ENCODE measurements around the gene CBR3. TPM values are rescaled to one million over a fixed set of nuclear protein-coding genes. Genes with fewer than 3 reads are reported as not detected.

CBR3 gene
- total RNA-seq, 1 experiment from 2014 or later = 20.1 TPM

DNA sequence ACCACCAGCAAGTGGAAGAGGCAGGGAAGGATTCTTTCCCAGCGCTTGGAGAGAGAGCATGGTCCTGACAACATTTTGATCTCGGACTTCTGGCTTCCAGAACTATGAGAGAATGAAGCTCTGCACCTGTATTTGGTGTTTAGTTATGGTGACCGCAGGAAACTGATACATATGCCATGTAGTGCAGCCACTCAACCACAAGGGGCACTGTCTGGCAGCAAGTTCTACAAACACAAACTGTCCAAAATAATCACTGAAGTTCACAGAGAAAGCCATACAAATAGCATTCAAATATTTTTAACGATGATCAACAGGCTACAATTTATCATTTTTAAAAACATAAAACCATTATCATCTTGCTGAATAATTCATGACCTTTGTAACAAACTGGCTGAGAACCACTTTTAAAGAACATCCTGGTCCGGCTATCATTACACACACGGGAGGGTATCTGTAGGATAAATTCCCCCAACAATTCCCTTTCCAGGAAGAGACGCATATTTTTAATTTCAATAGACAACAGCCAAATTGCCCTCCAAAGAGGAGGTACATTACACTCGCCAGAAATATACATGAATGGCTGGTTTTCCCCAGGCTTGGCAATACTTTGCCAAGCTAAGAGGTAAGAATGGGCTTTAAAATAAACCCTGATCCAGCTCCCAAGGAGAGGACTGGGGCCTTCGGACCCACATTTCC, 9.2 kb upstream of the CBR3 start:
- TF ChIP-seq, protein P1, sequence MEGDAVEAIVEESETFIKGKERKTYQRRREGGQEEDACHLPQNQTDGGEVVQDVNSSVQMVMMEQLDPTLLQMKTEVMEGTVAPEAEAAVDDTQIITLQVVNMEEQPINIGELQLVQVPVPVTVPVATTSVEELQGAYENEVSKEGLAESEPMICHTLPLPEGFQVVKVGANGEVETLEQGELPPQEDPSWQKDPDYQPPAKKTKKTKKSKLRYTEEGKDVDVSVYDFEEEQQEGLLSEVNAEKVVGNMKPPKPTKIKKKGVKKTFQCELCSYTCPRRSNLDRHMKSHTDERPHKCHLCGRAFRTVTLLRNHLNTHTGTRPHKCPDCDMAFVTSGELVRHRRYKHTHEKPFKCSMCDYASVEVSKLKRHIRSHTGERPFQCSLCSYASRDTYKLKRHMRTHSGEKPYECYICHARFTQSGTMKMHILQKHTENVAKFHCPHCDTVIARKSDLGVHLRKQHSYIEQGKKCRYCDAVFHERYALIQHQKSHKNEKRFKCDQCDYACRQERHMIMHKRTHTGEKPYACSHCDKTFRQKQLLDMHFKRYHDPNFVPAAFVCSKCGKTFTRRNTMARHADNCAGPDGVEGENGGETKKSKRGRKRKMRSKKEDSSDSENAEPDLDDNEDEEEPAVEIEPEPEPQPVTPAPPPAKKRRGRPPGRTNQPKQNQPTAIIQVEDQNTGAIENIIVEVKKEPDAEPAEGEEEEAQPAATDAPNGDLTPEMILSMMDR (conservative IDR thresholded peaks at IDR 0.05) = peak; percentile 76
- no peak for TF ChIP-seq EZH2 (IDR thresholded peaks at IDR 0.05; ENCODE audit: low read depth)
- peaks cover 15% of the 10 kb centered on the region for H3K4me1 ChIP-seq (replicated peaks; ENCODE audit: insufficient read depth)
- H3K27me3 ChIP-seq (ENCODE audit: insufficient read depth, low read depth) = no peaks in the 10 kb centered on the region
- H2AFZ ChIP-seq = 0 out of 2 replicates have a peak overlapping the region, but pooled peaks have one; percentile 56
- ChIA-PET POLR2A (ENCODE audit: unreplicated experiment) (interaction anchor here (0.6 to 0.9 kb wide), 2 partner anchors 56 to 284 kb away, joined by 4 to 6 read pairs; no protein-coding TSS in a partner anchor), CTCF (interaction anchor here (0.6 kb wide), 1 partner anchor 614 kb away, joined by 4 read pairs; no protein-coding TSS in a partner anchor)
- peak overlapping the region; percentile 89 for H3K27ac ChIP-seq
- H4K20me1 ChIP-seq (ENCODE audit: insufficient read depth) = no peaks in the 10 kb centered on the region
- TSS peak; percentile 20 for BruUV-seq (replicated peaks)
- no peak overlapping the region for H3K4me3 ChIP-seq
- peaks cover 16% of the 10 kb centered on the region for H3F3A ChIP-seq (ENCODE audit: insufficient read depth, low read depth)
- no peaks in the 10 kb centered on the region for H3K36me3 ChIP-seq (ENCODE audit: low read depth)
- H3K4me2 ChIP-seq = peak overlapping the region; percentile 49
- no peaks in the 10 kb centered on the region for H3K79me2 ChIP-seq (ENCODE audit: low read depth)
- intact Hi-C loops (cut with micrococcal nuclease; ENCODE audit: unreplicated experiment) = no loop called here
- DNase-seq = peak; percentile 37 to 48
- H3K9me2 ChIP-seq (ENCODE audit: insufficient read depth) = no peaks in the 10 kb centered on the region
- no peaks in the 10 kb centered on the region for H3K9me3 ChIP-seq (ENCODE audit: insufficient read depth, low read depth)

DNA sequence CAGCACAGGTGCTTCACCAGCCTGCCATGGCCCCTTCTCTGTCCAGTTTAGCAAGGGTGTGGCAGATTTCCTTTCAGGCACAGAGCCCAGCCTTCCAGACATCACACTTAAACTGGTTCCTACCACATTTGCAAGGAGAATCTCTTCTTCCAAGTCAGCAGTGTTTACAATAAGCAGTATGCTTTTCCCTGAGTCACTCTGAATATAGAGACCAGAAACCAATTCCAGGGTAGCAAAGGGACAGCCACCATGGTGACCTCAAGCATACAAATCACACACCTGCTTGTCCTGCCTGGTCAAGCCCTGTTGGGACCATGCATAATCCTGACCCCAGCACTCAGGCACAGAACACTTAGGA, 8.7 kb upstream of the CBR3 start:
- BruUV-seq (replicated peaks) = no TSS peak
- H3K27me3 ChIP-seq (ENCODE audit: insufficient read depth, low read depth) = no peaks in the 10 kb centered on the region
- H3K4me3 ChIP-seq = no peak overlapping the region
- peak; percentile 48 to 74 for DNase-seq
- H3K4me2 ChIP-seq = peak overlapping the region; percentile 49
- no peak for TF ChIP-seq EZH2 (IDR thresholded peaks at IDR 0.05; ENCODE audit: low read depth)
- TF ChIP-seq, protein P1 (conservative IDR thresholded peaks at IDR 0.05) = no peak
- H2AFZ ChIP-seq = 0 out of 2 replicates have a peak overlapping the region, but pooled peaks have one; percentile 56
- POLR2A ChIA-PET (ENCODE audit: unreplicated experiment) = interaction anchor here (0.6 to 0.9 kb wide), 3 partner anchors 9 to 284 kb away, joined by 4 to 6 read pairs (median 4); partner anchors contain the start of gene CBR3
- CTCF ChIA-PET = interaction anchor here (0.6 kb wide), 1 partner anchor 615 kb away, joined by 4 read pairs; no protein-coding TSS in a partner anchor
- H4K20me1 ChIP-seq (ENCODE audit: insufficient read depth) = no peaks in the 10 kb centered on the region
- intact Hi-C loops (cut with micrococcal nuclease; ENCODE audit: unreplicated experiment) = no loop called here
- H3F3A ChIP-seq (ENCODE audit: insufficient read depth, low read depth) = peaks cover 16% of the 10 kb centered on the region
- peaks cover 15% of the 10 kb centered on the region for H3K4me1 ChIP-seq (replicated peaks; ENCODE audit: insufficient read depth)
- H3K27ac ChIP-seq = peak overlapping the region; percentile 89
- H3K9me2 ChIP-seq (ENCODE audit: insufficient read depth) = no peaks in the 10 kb centered on the region
- H3K36me3 ChIP-seq (ENCODE audit: low read depth) = no peaks in the 10 kb centered on the region
- no peaks in the 10 kb centered on the region for H3K79me2 ChIP-seq (ENCODE audit: low read depth)
- no peaks in the 10 kb centered on the region for H3K9me3 ChIP-seq (ENCODE audit: insufficient read depth, low read depth)

DNA sequence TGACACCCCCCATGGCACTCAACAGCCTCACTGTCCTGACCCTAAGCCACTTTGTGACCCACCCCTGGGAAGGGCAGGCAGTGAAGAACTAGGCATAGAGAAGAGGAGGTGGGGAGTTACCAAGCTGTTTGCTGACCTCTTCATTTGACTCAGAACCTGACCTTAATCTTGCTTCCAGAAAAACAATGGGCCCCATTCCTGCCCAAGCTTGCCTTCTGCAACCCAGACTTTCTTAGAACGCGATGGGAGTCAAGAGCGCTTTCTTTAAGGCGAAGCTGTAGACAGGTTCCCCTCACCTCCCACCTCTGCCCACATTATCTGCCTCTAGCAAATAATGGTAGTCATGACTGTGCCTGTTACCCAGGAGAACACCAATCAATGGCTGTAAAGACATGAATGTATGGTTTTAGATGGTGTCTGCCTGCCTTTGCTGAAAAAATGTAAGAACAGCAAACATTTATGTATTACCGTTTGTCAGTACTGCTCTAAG, 8.2 kb upstream of the CBR3 start:
- intact Hi-C loops (cut with micrococcal nuclease; ENCODE audit: unreplicated experiment) = no loop called here
- Histone ChIP-seq H3K4me2 (peak overlapping the region; percentile 49), H3K4me1 (replicated peaks; ENCODE audit: insufficient read depth) (peaks cover 15% of the 10 kb centered on the region), H2AFZ (no peak overlapping the region), H3K4me3 (no peak overlapping the region), H3K9me2 (ENCODE audit: insufficient read depth) (no peaks in the 10 kb centered on the region), H3K27ac (peak overlapping the region; percentile 89), H3K79me2 (ENCODE audit: low read depth) (no peaks in the 10 kb centered on the region), H3K36me3 (ENCODE audit: low read depth) (no peaks in the 10 kb centered on the region), H3K9me3 (ENCODE audit: insufficient read depth, low read depth) (no peaks in the 10 kb centered on the region), H4K20me1 (ENCODE audit: insufficient read depth) (no peaks in the 10 kb centered on the region), H3K27me3 (ENCODE audit: insufficient read depth, low read depth) (no peaks in the 10 kb centered on the region), H3F3A (ENCODE audit: insufficient read depth, low read depth) (peaks cover 16% of the 10 kb centered on the region)
- DNase-seq = no peak
- BruUV-seq (replicated peaks) = TSS peak; percentile 86
- no peak for TF ChIP-seq EZH2 (IDR thresholded peaks at IDR 0.05; ENCODE audit: low read depth)
- TF ChIP-seq, protein P1 (conservative IDR thresholded peaks at IDR 0.05) = no peak
- POLR2A ChIA-PET (ENCODE audit: unreplicated experiment) = interaction anchor here (0.6 to 0.9 kb wide), 3 partner anchors 8 to 1247 kb away, joined by 3 to 6 read pairs (median 4); partner anchors contain the start of gene CBR3
- CTCF ChIA-PET = interaction anchor here (0.6 kb wide), 2 partner anchors 68 to 615 kb away, joined by 4 to 6 read pairs; no protein-coding TSS in a partner anchor

Measured in PC-9 (cell line).